B cell (primary cell): ENCODE results near the gene RER1. TPM values are rescaled to one million over a fixed set of nuclear protein-coding genes. Genes with fewer than 3 reads are reported as not detected.

Source experiments
- ATAC-seq: fragments of 200-7000 bp; cut with Tn5 transposase; one replicate; pipeline ENCODE4 v1.10.0; 2021; ENCODE audit warnings: low read depth, mild to moderate bottlenecking, moderate number of reproducible peaks, moderate library complexity
- CTCF ChIA-PET: fragments of 350-600 bp; sonication (Branson Sonifier 250); formaldehyde crosslinking; loops from one replicate; lab custom pipeline; 2021; ENCODE audit warnings: antibody characterized with exemption, inconsistent platforms; lab: Charles Lee
- POLR2A ChIA-PET: fragments of 350-600 bp; sonication (Branson Sonifier 250); formaldehyde crosslinking; loops from one replicate; lab custom pipeline; 2021; ENCODE audit warnings: antibody characterized with exemption; lab: Charles Lee
- DNase-seq: peaks from one replicate; pipeline ENCODE4 v3.0.0; 2013
- H2AFZ ChIP-seq: 2 replicates; pipeline ENCODE4 v1.6.1; 2012; ENCODE audit warnings: mild to moderate bottlenecking, low read depth, low read length; ENCODE audit not compliant: insufficient read depth, poor library complexity, severe bottlenecking
- H3K27ac ChIP-seq, 2 donors: 1 replicate in 1 of 2; 2 replicates in 1 of 2; pipeline ENCODE4 v1.5.1; 2012 to 2013; ENCODE audit warnings: low read length in 2 of 2, mild to moderate bottlenecking in 2 of 2, moderate library complexity in 1 of 2
- H3K27me3 ChIP-seq, 4 experiments: fragments of 200-600 bp in 1 of 4; sonication (generic) in 1 of 4; replicated peaks in 1 of 4; 1 replicate in 2 of 4; 2 replicates in 2 of 4; pipeline versions ENCODE4 v1.6.1 to v1.7.0; 2013 to 2016; ENCODE audit warnings: low read length in 3 of 4, mild to moderate bottlenecking in 2 of 4, mixed read lengths in 1 of 4, moderate library complexity in 1 of 4; ENCODE audit not compliant: insufficient read depth in 4 of 4, control insufficient read depth in 3 of 4; ENCODE audit errors: control extremely low read depth in 1 of 4
- H3K36me3 ChIP-seq, 2 experiments: replicated peaks in 1 of 2; 1 replicate in 1 of 2; 2 replicates in 1 of 2; pipeline versions ENCODE4 v1.6.1 to v1.7.1; 2013; ENCODE audit warnings: low read length in 1 of 2; ENCODE audit not compliant: insufficient read depth in 2 of 2, control insufficient read depth in 1 of 2; ENCODE audit errors: control extremely low read depth in 1 of 2, extremely low read depth in 1 of 2
- H3K4me1 ChIP-seq, 2 donors: fragments of 200-600 bp in 1 of 2; sonication (generic) in 1 of 2; 1 replicate in 1 of 2; 2 replicates in 1 of 2; pipeline versions ENCODE4 v1.5.1 to v1.6.1; 2013 to 2017; ENCODE audit warnings: low read length in 2 of 2; ENCODE audit not compliant: control insufficient read depth in 2 of 2, insufficient read depth in 2 of 2
- H3K4me2 ChIP-seq: replicated peaks from 2 replicates; pipeline ENCODE3; 2012; ENCODE audit warnings: mild to moderate bottlenecking, low read depth, low read length; ENCODE audit not compliant: poor library complexity, severe bottlenecking
- H3K4me3 ChIP-seq, 5 experiments: fragments of 200-600 bp in 1 of 5; sonication (generic) in 1 of 5; 1 replicate in 3 of 5; 2 replicates in 2 of 5; pipeline versions ENCODE4 v1.5.1 to v1.7.0; 2011 to 2016; ENCODE audit warnings: low read length in 4 of 5, mild to moderate bottlenecking in 4 of 5, low read depth in 2 of 5, control low read depth in 1 of 5, moderate library complexity in 1 of 5; ENCODE audit not compliant: insufficient read depth in 1 of 5; ENCODE audit errors: control extremely low read depth in 1 of 5, extremely low read depth in 1 of 5
- H3K79me2 ChIP-seq: fragments of 200-600 bp; sonication (generic); one replicate; pipeline ENCODE4 v1.6.0; 2016; ENCODE audit warnings: low read length; ENCODE audit not compliant: control insufficient read depth, insufficient read depth
- H3K9ac ChIP-seq: fragments of 200-600 bp; sonication (generic); 2 replicates; pipeline ENCODE4 v1.6.1; 2017; ENCODE audit warnings: mild to moderate bottlenecking, low read length, moderate library complexity
- H3K9me3 ChIP-seq, 3 donors: one replicate each; pipeline versions ENCODE4 v1.6.1 to v1.7.1; 2013; ENCODE audit warnings: low read length in 2 of 3; ENCODE audit not compliant: control insufficient read depth in 2 of 3, insufficient read depth in 1 of 3; ENCODE audit errors: control extremely low read depth in 1 of 3
- H4K20me1 ChIP-seq: 2 replicates; pipeline ENCODE4 v1.6.0; 2012; ENCODE audit warnings: mild to moderate bottlenecking, low read length; ENCODE audit not compliant: insufficient read depth, control insufficient read depth, poor library complexity, severe bottlenecking
- H3K27ac Mint-ChIP-seq: one replicate; pipeline ENCODE4 v1.8.0; 2021; ENCODE audit warnings: mixed read lengths
- H3K27me3 Mint-ChIP-seq: one replicate; pipeline ENCODE4 v1.8.0; 2021; ENCODE audit warnings: mixed read lengths
- H3K4me1 Mint-ChIP-seq: one replicate; pipeline ENCODE4 v1.8.0; 2021; ENCODE audit warnings: mixed read lengths
- H3K4me3 Mint-ChIP-seq: one replicate; pipeline ENCODE4 v1.8.0; 2021; ENCODE audit warnings: mixed read lengths
- H3K9me3 Mint-ChIP-seq: one replicate; pipeline ENCODE4 v1.8.0; 2022; ENCODE audit warnings: mixed read lengths; ENCODE audit not compliant: insufficient read depth
- EZH2 ChIP-seq: IDR thresholded peaks from 2 replicates; pipeline ENCODE4 v1.6.1; 2012; ENCODE audit warnings: borderline replicate concordance, low read depth, mild to moderate bottlenecking, moderate library complexity, low read length; ENCODE audit not compliant: insufficient read depth, poor library complexity, severe bottlenecking
- WGBS: methylation state at CpG from one replicate; pipeline ENCODE4 v1.1.5; 2013; ENCODE audit warnings: missing lambda C conversion rate; ENCODE audit not compliant: insufficient coverage; 5-methylcytosine and 5-hydroxymethylcytosine counted together
- intact Hi-C: fragments of 100-400 bp; cut with micrococcal nuclease; formaldehyde crosslinking; loops from one replicate; pipeline ENCODE4 v1.10.0; 2022
- polyA plus RNA-seq: library from polyadenylated mRNA; depleted of rRNA; stranded (reverse); fragments of >200 nt; gene quantifications from 2 replicates; pipeline ENCODE4 v1.2.3, GENCODE V29; 2012
- total RNA-seq, 2 donors: library from RNA; stranded (reverse); fragments of 120-200 nt in 1 of 2; gene quantifications; 1 replicate in 1 of 2; 2 replicates in 1 of 2; pipeline versions ENCODE4 v1.2.3 to v1.2.4, GENCODE V29; 2013 to 2022
- TF ChIP-seq, protein P1 (sequence below): fragments of 200-600 bp; IDR thresholded peaks from one replicate; pipeline ENCODE4 v1.8.0; 2022; ENCODE audit warnings: antibody characterized with exemption, mild to moderate bottlenecking

The RER1 gene
- total and polyA plus RNA-seq, 2 donors (not counting 1 experiment from before 2014, with no cell fraction given), result 78.5 to 118 TPM

DNA sequence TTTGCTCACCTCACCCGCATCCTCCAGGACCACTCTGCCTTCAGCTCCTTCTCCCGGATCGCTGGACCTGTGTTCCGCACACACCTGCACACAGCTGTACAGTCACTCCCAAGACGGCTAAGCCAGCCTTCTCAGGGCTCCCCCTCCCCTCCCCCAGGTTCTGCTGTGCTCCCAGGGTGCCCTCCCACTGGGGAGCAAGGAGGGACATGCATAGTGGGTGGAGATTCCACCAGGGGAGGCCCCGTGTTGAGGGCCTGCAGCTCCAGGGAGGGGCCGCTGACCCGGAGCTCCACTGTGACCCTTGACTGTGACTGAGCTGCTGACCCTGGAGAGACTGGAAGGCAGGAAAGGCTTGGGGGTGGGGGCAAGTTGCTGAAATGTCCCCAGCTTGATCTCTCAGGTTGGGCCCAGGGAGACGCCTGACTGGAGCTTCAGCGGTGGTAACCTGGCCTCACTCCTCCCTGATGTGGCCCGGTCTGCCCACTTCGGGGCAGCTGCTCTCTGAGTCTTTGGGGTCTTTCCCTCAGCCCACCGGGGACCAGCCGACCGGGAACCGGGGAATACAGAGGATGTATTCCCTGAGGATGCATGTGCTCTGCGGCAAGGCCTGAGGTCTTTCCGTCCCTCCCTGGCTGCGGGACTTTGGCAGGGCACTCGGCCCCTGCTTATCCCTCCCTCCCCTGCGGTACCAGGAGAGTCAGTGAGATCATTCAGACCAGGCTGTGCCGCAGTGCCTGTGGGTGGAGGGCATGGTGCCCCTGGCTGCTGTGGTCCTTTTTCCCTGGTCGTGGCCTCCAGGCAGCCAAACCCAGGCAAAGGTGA, 55.8 kb downstream of the RER1 start:
- 78% methylated on average over 21 of the region's 23 CpGs for WGBS
- no peak overlapping the region for H2AFZ ChIP-seq
- no peak for TF ChIP-seq EZH2
- TF ChIP-seq, protein P1, sequence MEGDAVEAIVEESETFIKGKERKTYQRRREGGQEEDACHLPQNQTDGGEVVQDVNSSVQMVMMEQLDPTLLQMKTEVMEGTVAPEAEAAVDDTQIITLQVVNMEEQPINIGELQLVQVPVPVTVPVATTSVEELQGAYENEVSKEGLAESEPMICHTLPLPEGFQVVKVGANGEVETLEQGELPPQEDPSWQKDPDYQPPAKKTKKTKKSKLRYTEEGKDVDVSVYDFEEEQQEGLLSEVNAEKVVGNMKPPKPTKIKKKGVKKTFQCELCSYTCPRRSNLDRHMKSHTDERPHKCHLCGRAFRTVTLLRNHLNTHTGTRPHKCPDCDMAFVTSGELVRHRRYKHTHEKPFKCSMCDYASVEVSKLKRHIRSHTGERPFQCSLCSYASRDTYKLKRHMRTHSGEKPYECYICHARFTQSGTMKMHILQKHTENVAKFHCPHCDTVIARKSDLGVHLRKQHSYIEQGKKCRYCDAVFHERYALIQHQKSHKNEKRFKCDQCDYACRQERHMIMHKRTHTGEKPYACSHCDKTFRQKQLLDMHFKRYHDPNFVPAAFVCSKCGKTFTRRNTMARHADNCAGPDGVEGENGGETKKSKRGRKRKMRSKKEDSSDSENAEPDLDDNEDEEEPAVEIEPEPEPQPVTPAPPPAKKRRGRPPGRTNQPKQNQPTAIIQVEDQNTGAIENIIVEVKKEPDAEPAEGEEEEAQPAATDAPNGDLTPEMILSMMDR, result no peak
- no peak overlapping the region for H3K9ac ChIP-seq
- H3K4me1 ChIP-seq, result peaks cover 0 to 5% of the 10 kb centered on the region in 2 donors
- H4K20me1 ChIP-seq, result no peaks in the 10 kb centered on the region
- H3K27ac Mint-ChIP-seq, result no peak overlapping the region
- H3K27me3 Mint-ChIP-seq, result peaks cover 5% of the 10 kb centered on the region
- H3K36me3 ChIP-seq, result no peaks in the 10 kb centered on the region
- no peaks in the 10 kb centered on the region for H3K9me3 ChIP-seq
- no peak for DNase-seq
- H3K9me3 Mint-ChIP-seq, result no peaks in the 10 kb centered on the region
- no peak overlapping the region for H3K4me3 ChIP-seq
- ChIA-PET CTCF (no interaction called here), POLR2A (no interaction called here)
- no peak for ATAC-seq
- H3K4me3 Mint-ChIP-seq, result no peak overlapping the region
- intact Hi-C loops, result no loop called here
- H3K27ac ChIP-seq, result no peak overlapping the region
- H3K79me2 ChIP-seq, result no peaks in the 10 kb centered on the region
- peaks cover 0 to 22% (median 8%) of the 10 kb centered on the region in 4 experiments for H3K27me3 ChIP-seq
- no peak overlapping the region for H3K4me2 ChIP-seq
- H3K4me1 Mint-ChIP-seq, result no peaks in the 10 kb centered on the region

DNA sequence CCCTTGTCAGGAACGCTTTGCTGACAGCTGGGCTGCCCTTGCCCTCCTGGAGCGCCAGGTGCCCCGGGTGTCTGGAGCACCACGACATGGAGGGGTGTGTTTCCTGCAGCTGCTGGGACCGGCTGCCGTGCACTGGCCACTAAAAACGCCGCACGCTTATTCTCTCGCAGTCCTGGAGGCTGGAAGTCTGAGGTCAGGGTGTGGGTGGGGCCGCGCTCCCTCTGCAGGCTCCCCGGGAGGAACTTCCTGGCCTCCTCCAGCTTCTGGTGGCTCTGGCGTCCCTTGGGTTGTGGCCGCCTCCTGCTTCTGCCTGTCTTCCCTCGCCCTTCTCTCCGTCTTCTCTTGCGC, 56.4 kb downstream of the RER1 start:
- Mint-ChIP-seq H3K4me3 (no peak overlapping the region), H3K27ac (no peak overlapping the region), H3K27me3 (peaks cover 5% of the 10 kb centered on the region), H3K4me1 (no peaks in the 10 kb centered on the region), H3K9me3 (no peaks in the 10 kb centered on the region)
- no peak overlapping the region for H3K4me3 ChIP-seq
- no peaks in the 10 kb centered on the region for H3K79me2 ChIP-seq
- POLR2A ChIA-PET, result no interaction called here
- TF ChIP-seq EZH2, result no peak
- TF ChIP-seq, protein P1, result no peak
- H3K4me1 ChIP-seq, result peaks cover 0 to 2% of the 10 kb centered on the region in 2 donors
- intact Hi-C loops, result no loop called here
- CTCF ChIA-PET, result no interaction called here
- no peaks in the 10 kb centered on the region for H3K36me3 ChIP-seq
- H3K9me3 ChIP-seq, result no peaks in the 10 kb centered on the region
- H3K27ac ChIP-seq, result no peak overlapping the region
- 65% methylated on average over 18 of the region's 18 CpGs for WGBS
- no peak overlapping the region for H2AFZ ChIP-seq
- ATAC-seq (no peak), DNase-seq (no peak)
- peaks cover 0 to 16% (median 6%) of the 10 kb centered on the region in 4 experiments for H3K27me3 ChIP-seq
- H3K4me2 ChIP-seq, result no peak overlapping the region
- H3K9ac ChIP-seq, result no peak overlapping the region
- H4K20me1 ChIP-seq, result no peaks in the 10 kb centered on the region
